Sigmoid colon (tissue), 4 donors: ENCODE measurements around the gene FLII.

ENCODE experiments used
- EP300 ChIP-seq, 4 donors: sonication (generic); formaldehyde crosslinking; IDR thresholded peaks; one replicate each; pipeline ENCODE4 v1.6.1; 2017; ENCODE audit warnings: antibody characterized with exemption in 4 of 4
- POLR2AphosphoS5 ChIP-seq, 4 donors: sonication (generic); formaldehyde crosslinking; IDR thresholded peaks; one replicate each; pipeline ENCODE4 v1.6.1; 2017; ENCODE audit warnings: antibody characterized with exemption in 4 of 4
- TF ChIP-seq, protein P1 (sequence below), 4 experiments: fragments of 450-650 bp in 3 of 4; fragments of 200-600 bp in 1 of 4; IDR thresholded peaks; one replicate each; pipeline ENCODE4 v1.5.1; 2016 to 2019; ENCODE audit warnings: antibody characterized with exemption in 4 of 4, mild to moderate bottlenecking in 3 of 4, moderate library complexity in 2 of 4

DNA sequence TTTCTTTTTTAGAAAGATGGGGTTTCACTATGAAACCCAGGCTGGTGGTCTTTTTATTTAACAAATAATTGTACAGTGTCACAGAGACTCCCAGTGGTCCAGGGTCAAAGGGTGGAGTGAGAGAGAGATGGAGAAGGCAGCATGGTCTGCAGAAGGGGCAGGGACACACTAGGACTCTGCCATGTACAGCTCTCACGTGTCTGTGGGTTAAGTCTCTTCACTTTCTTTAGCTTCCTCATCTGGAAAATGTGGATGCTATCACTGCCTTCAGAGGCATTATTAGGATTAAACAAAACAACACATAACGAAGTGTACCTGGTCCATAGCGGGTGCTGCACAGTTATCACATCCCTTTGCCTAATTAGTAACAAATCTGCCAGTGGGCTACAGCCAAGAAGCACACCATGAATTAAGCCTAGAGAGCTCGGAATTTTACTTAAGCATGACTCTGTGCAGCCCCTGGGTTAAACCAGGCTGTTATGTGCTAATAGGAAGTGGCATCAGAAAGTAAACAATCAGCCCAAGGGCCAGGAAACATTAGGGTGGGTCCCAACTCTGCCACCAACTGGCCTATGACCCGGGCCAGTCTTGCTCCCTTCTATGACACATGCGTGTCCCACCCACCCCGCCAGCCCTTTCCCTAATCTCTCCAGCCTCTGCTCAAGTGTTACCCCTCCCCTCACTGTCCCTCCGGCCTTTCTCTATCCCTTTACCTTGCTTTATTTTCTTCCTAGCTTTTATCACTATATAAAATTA is 42.4 kb upstream of the FLII start:
- TF ChIP-seq, protein P1, sequence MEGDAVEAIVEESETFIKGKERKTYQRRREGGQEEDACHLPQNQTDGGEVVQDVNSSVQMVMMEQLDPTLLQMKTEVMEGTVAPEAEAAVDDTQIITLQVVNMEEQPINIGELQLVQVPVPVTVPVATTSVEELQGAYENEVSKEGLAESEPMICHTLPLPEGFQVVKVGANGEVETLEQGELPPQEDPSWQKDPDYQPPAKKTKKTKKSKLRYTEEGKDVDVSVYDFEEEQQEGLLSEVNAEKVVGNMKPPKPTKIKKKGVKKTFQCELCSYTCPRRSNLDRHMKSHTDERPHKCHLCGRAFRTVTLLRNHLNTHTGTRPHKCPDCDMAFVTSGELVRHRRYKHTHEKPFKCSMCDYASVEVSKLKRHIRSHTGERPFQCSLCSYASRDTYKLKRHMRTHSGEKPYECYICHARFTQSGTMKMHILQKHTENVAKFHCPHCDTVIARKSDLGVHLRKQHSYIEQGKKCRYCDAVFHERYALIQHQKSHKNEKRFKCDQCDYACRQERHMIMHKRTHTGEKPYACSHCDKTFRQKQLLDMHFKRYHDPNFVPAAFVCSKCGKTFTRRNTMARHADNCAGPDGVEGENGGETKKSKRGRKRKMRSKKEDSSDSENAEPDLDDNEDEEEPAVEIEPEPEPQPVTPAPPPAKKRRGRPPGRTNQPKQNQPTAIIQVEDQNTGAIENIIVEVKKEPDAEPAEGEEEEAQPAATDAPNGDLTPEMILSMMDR (IDR thresholded peaks at IDR 0.05) = no peak
- TF ChIP-seq POLR2AphosphoS5 (IDR thresholded peaks at IDR 0.05) (no peak), EP300 (IDR thresholded peaks at IDR 0.05) (no peak)
